NCI-H526 (cell line): ENCODE measurements around the gene RPA1.

ENCODE experiments used
- DNase-seq, 2 experiments: peaks; one replicate each; lab custom pipeline; 2025; lab: John Stamatoyannopoulos, UW

RPA1 gene

GRCh38 chr17:1908699-1909309 lies 79.0 kb downstream of the RPA1 start:
- DNase-seq, result peak; percentile 69 to 88

- DNase-seq, result no peak
Observed at GRCh38 chr17:1909985-1910384, 80.2 kb downstream of the RPA1 start.

DNA sequence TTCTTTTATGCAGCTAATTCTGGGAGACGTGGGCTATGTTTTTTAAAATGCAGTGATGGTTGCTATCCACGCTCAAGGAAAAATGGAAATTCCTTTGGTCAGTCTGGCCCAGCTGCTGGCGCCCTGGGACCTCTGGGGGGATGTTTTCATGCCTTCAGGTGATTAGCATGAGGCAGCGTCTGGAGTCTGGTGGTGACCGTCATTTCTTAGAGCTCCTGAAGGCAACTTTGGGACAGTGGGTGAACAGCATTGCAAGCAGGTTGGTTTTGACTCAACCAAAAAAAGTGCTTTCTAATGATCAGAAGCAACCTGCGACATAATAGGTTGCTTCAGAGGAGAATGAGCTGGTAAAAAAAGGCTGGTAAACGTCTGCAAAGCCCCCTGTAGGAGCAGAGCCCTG lies 82.3 kb downstream of the RPA1 start:
- no peak for DNase-seq

DNA sequence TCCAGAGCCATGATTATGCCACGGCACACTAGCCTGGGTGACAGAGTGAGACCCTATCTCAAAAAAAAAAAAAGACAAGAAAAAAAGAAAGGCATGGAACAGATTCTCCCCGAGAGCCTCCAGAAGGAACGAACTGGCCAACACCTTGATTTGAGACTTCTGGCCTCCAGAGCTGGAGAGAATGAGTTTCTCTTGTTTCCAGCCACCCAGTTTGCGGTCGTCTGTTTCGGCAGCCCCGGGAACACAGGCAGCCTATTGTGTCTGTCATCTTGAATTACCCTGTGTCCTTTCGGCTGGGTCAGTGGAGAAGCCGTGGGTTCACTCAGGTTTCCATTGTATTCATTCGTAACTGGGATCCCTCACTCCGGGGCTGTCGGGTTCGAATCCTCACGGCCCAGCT lies 83.9 kb downstream of the RPA1 start:
- DNase-seq, result no peak

DNA sequence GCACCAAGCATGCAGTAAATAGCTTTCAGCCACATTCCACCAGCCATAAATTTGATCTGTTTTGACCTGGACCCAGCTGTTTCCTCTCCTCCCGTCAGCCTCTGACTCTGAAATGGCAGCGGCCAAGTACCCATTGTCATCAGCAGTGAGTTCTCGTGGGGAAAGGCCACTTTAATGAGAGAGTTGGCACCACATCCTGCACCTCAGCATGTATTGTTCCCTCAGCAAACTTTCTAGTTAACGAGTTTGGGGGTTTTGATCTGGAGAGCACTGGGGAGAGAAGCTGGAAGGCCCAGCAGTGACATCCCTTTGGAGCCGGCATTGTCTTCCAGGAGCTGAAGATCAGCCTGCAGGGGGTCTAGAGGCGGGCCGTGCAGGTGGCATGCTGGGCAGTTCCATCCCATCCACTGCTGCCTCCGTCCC lies 84.9 kb downstream of the RPA1 start:
- DNase-seq, result no peak

- DNase-seq, result no peak
Observed at GRCh38 chr17:1915889-1916288, 86.1 kb downstream of the RPA1 start.

DNA sequence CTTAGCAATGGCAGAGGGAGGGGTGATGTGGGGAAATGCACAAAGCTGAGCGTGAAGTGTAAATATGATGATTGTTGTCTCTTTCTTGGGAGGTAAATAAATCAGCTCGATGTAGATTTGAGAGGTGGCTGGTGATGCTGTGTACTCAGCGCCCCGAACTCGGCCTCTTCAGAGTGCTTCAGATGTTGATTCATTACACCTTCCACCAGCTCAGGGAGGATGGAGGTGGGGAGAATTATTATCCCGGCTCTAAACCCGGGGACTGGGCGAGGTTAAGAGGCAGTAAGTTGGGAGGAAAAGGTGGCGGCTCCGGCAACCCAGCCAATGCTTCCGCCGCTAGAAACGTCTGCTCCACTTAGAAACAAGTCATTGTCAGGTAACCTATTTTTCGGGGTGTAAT lies 86.5 kb downstream of the RPA1 start:
- no peak for DNase-seq

DNA sequence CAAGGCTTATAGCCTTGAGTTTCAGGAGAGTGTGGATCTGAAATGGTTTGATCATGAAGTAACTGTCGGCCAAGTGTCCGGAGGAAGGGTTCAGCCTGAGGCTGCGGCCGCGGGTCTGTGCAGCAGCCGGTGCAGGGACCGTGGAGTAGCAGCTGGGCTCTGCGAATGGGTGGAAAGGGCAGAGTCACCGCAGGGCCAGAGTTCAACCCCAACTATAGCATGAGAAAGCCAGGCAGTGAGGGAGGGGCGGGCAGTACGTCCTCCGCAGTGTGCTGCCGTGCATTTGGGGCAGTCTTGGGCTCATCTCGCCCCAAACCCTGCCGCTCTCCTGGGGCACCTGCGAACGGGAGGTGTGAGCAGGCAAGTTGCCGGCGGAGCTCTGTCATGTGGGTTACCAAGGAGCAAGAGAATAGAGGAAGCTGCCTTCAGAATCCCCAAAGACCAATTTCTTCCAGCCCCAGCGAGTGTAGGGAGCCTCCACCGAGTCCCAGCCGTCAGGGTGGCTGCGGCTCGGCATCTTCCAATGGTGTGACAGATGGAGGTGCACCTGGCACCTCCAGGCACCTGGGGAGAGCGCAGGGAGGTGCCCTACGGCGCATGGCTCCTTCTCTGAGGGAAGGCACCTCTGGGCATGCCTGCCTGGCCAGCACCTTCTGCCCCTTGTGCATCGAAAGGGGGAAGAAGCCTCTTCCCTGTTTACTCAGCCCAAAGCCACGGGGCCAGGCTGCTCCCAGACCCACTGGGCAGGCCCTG lies 87.3 kb downstream of the RPA1 start:
- no peak for DNase-seq

- no peak for DNase-seq
Observed at GRCh38 chr17:1918346-1919162, 88.7 kb downstream of the RPA1 start.

DNA sequence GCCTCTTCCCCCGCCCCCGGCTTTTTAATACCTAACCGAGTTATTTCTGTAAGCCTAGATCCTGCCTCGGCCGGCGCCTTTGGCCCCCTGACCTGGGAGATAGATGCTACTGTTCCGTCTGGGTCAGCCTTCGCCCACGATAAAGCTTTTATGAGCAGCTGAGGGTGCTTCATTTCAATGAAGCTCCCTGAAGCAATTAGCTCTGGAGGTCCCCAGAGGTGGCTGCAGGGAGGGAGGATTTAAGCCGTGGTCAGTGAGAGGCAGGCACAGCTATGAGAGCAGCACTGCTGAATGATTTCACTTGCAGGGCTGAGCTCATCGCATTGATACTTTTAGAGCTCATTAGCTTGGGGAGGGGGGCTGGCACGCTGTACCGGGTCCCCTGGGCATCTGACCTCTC lies 89.4 kb downstream of the RPA1 start:
- no peak for DNase-seq

DNA sequence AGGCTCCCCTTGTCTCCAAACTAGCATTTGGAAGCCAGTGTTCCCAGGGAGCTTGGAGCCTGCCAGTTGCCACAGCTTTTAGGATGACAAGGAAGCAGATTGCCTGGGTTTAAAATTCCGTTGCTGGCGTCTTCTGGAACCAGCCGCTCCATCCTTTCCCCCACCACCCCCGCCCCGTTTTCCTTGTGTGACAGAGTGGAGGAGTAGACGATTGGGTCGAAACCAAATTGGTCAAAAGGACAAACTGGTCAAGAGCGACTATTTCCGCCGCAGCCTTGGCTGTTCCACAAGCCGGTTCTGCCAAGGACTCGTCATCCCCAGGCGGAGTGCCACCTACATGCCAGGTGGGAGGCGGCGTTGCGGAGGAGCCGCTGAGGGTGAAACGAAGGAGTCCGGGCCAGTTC lies 91.1 kb downstream of the RPA1 start:
- DNase-seq, result no peak

DNA sequence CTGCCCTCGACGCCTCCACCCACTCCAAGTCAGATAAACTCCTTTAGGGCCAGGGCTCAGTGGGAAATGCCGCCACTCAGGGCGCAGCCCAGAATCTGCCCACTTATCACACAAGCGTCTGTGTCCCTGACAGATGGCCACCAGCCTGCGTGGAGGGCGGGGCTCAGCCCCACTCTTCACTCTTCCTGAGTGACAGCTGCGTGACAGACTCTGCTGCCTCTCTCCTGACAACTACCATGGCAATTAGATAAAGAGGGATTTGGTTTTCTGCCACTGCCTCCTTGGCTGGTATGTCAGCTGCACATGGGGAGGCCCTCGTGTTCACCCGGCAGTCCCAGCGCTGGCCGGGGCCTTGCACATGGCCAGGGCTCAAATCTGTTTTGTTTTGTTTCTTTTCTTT lies 99.2 kb downstream of the RPA1 start:
- no peak for DNase-seq

DNA sequence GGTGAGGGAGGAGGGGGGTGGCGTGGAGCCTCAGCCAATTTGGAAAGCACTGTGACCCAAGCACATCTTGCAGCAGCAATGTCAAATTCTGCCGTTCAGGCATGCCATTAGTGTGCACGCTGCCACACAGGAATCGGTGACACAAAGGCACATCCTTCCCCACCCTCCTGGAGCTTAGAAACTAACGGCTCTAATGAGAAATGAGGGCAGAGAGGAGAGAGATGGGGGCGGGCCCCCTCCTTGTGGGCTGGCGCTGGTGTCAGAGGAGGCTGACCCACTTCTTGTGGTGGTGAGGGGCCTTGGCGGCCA lies 100.5 kb downstream of the RPA1 start:
- DNase-seq, result no peak

GRCh38 chr17:1931844-1932579 lies 102.2 kb downstream of the RPA1 start:
- peak; percentile 20 to 70 for DNase-seq

DNA sequence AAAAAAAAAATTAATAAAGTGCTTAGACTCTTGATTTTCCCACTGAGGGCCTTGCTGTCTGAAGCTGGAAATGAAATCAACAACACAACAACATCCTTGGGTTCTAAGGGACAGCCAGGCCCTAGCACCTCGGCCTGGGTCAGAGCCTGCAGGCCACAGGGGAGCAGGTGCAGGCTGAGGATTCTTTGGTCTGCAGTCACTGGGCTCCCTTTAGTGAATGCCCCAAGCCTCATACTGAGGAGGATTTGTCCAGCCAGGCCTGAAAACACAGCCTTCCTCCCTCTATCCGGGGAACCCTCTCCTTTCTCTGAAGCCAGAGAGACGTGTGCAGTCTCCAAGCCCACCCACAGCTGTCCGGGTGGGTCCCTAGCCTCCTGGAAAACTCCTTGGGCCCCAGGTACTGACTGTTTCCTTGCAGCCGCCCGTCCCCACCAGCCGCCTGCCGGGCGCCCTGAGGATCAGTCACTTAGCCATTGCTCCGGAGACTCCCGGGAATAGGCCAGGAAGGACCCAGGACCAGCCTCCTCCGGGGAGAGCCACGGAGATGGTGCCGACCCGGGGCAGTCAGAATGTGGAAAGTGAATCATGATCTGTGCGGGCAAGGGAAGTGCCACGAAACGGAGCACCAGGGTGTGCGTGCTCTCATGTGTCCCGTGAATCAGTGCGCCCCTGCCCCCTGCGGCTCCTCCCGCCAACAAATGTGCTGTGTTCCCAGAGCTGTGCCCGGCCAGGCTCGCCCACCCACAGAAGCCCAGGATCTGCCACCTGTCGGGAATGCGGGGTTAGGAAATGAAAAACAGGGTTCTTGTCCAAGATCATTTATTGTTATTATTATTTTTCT lies 104.3 kb downstream of the RPA1 start:
- DNase-seq, result no peak

GRCh38 chr17:1934901-1935300 lies 105.1 kb downstream of the RPA1 start:
- no peak for DNase-seq

DNA sequence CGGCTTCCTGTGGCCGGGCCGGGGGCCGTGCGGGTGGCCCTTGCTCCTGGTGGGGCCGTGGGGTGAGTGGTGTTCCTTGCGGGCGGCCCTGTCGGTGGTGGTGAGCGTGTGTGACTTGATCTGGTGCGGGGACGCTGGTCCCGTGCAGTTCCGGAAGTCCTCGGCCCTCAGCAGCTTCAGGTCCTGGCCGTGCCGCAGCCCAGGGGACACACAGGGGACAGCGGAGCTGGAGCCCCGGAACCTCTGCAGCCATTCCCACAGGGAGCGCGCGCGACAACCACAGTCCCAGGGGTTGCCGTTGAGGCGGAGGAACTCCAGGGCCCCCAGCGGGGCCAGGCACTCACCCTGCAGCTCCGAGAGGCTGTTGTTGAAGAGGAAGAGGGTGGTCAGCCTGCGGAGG lies 107.0 kb downstream of the RPA1 start:
- no peak for DNase-seq

DNA sequence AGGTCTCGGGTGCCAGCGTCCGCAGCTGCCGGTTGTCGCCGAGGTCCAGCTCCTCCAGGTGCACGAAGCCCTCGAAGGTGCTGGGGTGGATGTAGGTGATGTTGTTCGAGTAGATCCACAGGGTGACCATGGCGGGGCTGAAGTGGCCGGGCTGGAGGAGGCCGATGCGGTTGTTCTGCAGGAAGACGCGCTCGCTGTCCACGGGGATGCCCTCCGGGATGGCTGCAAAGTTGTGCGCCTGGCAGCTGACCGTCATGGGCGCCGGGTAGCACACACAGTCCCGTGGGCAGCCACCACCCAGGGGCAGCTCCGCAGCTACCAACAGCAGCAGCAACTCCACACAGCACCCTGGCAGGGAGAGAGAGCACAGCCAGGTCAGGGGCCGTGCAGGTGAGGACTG lies 107.7 kb downstream of the RPA1 start:
- DNase-seq, result no peak

GRCh38 chr17:1939981-1940809 lies 110.4 kb downstream of the RPA1 start:
- DNase-seq, result peak in 1 of 2 experiments; percentile 25

DNA sequence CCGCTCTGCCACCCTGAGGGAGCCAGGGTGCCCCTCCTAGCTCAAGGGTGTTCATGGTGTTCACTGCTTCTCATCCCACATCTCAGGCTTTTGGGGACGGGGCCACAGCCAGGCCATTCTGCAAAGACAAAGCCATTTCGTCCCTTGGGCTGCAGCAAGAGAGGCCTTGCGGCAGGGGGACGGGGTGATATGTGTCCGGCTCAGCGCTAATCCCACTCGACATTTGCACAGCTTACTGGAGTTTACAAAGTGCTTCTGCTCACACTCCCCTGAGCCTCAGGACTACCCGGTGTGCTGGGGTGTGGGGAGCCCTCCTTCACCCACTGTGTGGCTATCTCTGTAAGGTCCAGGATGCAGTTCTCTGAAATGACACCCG lies 111.0 kb downstream of the RPA1 start:
- DNase-seq, result no peak
